CD4-positive, alpha-beta T cell (primary cell): ENCODE data around the gene HYI. TPM values are rescaled to one million over a fixed set of nuclear protein-coding genes. Genes with fewer than 3 reads are reported as not detected.

ENCODE experiments used
- ATAC-seq: fragments of 200-7000 bp; cut with Tn5 transposase; one replicate; pipeline ENCODE4 v1.10.0; 2022; ENCODE audit warnings: mild to moderate bottlenecking; ENCODE audit not compliant: poor library complexity
- CTCF ChIA-PET: fragments of 350-600 bp; sonication (Branson Sonifier 250); formaldehyde crosslinking; loops from one replicate; lab custom pipeline; 2021; ENCODE audit warnings: antibody characterized with exemption, inconsistent platforms; lab: Charles Lee
- POLR2A ChIA-PET: fragments of 350-600 bp; sonication (Branson Sonifier 250); formaldehyde crosslinking; loops from one replicate; lab custom pipeline; 2021; ENCODE audit warnings: antibody characterized with exemption, inconsistent platforms; lab: Charles Lee
- DNase-seq, 14 experiments: peaks; one replicate each; pipeline ENCODE4 v3.0.0-alpha.2; 2013 to 2020; ENCODE audit warnings: mixed read lengths in 2 of 14
- H3K27ac ChIP-seq, 2 donors: one replicate each; pipeline versions ENCODE4 v1.5.1 to v1.7.0; 2013; ENCODE audit warnings: low read length in 2 of 2, low read depth in 1 of 2, mild to moderate bottlenecking in 1 of 2
- H3K27me3 ChIP-seq, 2 experiments: 1 replicate in 1 of 2; 2 replicates in 1 of 2; pipeline versions ENCODE4 v1.6.1 to v1.7.0; 2013; ENCODE audit warnings: low read length in 2 of 2, control low read depth in 1 of 2, mild to moderate bottlenecking in 1 of 2, moderate library complexity in 1 of 2; ENCODE audit not compliant: insufficient read depth in 2 of 2, control insufficient read depth in 1 of 2
- H3K36me3 ChIP-seq: one replicate; pipeline ENCODE4 v1.6.1; 2013; ENCODE audit warnings: low read length, control low read depth; ENCODE audit not compliant: insufficient read depth
- H3K4me1 ChIP-seq: one replicate; pipeline ENCODE4 v1.6.1; 2013; ENCODE audit warnings: low read length, control low read depth; ENCODE audit not compliant: insufficient read depth
- H3K4me3 ChIP-seq: one replicate; pipeline ENCODE4 v1.5.1; 2013; ENCODE audit warnings: mild to moderate bottlenecking, low read length, moderate library complexity
- H3K9me3 ChIP-seq, 2 experiments: 1 replicate in 1 of 2; 2 replicates in 1 of 2; pipeline versions ENCODE4 v1.6.1 to v1.7.0; 2013; ENCODE audit warnings: low read length in 2 of 2, mild to moderate bottlenecking in 2 of 2, control low read depth in 1 of 2, moderate library complexity in 1 of 2; ENCODE audit not compliant: control insufficient read depth in 1 of 2, insufficient read depth in 1 of 2
- H3K27ac Mint-ChIP-seq: one replicate; pipeline ENCODE4 v1.8.0; 2020; ENCODE audit warnings: mixed read lengths
- H3K27me3 Mint-ChIP-seq: one replicate; pipeline ENCODE4 v1.8.0; 2021; ENCODE audit warnings: mixed read lengths
- H3K36me3 Mint-ChIP-seq: one replicate; pipeline ENCODE4 v1.8.0; 2021; ENCODE audit warnings: low read depth, mixed read lengths
- H3K4me1 Mint-ChIP-seq: one replicate; pipeline ENCODE4 v1.8.0; 2021; ENCODE audit warnings: low read depth, mixed read lengths
- H3K4me3 Mint-ChIP-seq: one replicate; pipeline ENCODE4 v1.8.0; 2020; ENCODE audit warnings: mild to moderate bottlenecking, mixed read lengths
- H3K9me3 Mint-ChIP-seq: one replicate; pipeline ENCODE4 v1.8.0; 2020; ENCODE audit warnings: mixed read lengths
- CTCF ChIP-seq: fragments of 200-600 bp; IDR thresholded peaks from one replicate; pipeline ENCODE4 v1.8.0; 2022; ENCODE audit warnings: antibody characterized with exemption, mild to moderate bottlenecking
- intact Hi-C, 2 experiments: fragments of 100-400 bp; cut with DNase I in 1 of 2; cut with micrococcal nuclease in 1 of 2; formaldehyde crosslinking; loops; one replicate each; pipeline versions ENCODE4 v1.15.1 to v1.9.0; 2023 to 2025; cut with DNase I, micrococcal nuclease
- total RNA-seq, 174 experiments: library from RNA in 2 of 174; stranded (reverse) in 2 of 174; gene quantifications; one replicate each; pipeline ENCODE4 v1.2.3 and lab custom pipeline; 2021 to 2026

The HYI gene
- total RNA-seq, 2 experiments from 2014 or later: 26.1 to 31.6 TPM

- no peaks in the 10 kb centered on the region for H3K27me3 ChIP-seq
- no peaks in the 10 kb centered on the region for H3K4me1 ChIP-seq
- POLR2A ChIA-PET: no interaction called here
- Mint-ChIP-seq H3K27ac (no peak overlapping the region), H3K36me3 (peaks cover 4% of the 10 kb centered on the region), H3K27me3 (no peaks in the 10 kb centered on the region), H3K4me3 (no peak overlapping the region), H3K4me1 (no peaks in the 10 kb centered on the region), H3K9me3 (no peaks in the 10 kb centered on the region)
- CTCF ChIA-PET: no interaction called here
- intact Hi-C loops: no loop called here
- no peak overlapping the region for H3K27ac ChIP-seq
- no peak for DNase-seq
- no peaks in the 10 kb centered on the region for H3K9me3 ChIP-seq
- peaks cover 92% of the 10 kb centered on the region for H3K36me3 ChIP-seq
- H3K4me3 ChIP-seq: no peak overlapping the region
- ATAC-seq: no peak
- TF ChIP-seq CTCF: no peak
Observed at GRCh38 chr1:43420874-43421273, 32.9 kb downstream of the HYI start.

GRCh38 chr1:43419627-43420425 lies 33.9 kb downstream of the HYI start:
- Histone ChIP-seq H3K4me3 (no peak overlapping the region), H3K9me3 (no peaks in the 10 kb centered on the region), H3K27me3 (no peaks in the 10 kb centered on the region), H3K36me3 (peaks cover 92% of the 10 kb centered on the region), H3K27ac (no peak overlapping the region), H3K4me1 (no peaks in the 10 kb centered on the region)
- peaks cover 4% of the 10 kb centered on the region for H3K36me3 Mint-ChIP-seq
- DNase-seq (peak in 1 of 14 experiments; percentile 6), ATAC-seq (no peak)
- CTCF ChIA-PET: no interaction called here
- no peak overlapping the region for H3K27ac Mint-ChIP-seq
- intact Hi-C loops: no loop called here
- no peaks in the 10 kb centered on the region for H3K9me3 Mint-ChIP-seq
- H3K27me3 Mint-ChIP-seq: no peaks in the 10 kb centered on the region
- H3K4me3 Mint-ChIP-seq: no peak overlapping the region
- H3K4me1 Mint-ChIP-seq: peaks cover under 1% of the 10 kb centered on the region
- TF ChIP-seq CTCF: no peak
- POLR2A ChIA-PET: no interaction called here

- peaks cover 84% of the 10 kb centered on the region for H3K36me3 ChIP-seq
- CTCF ChIA-PET: interaction anchor here (1.3 kb wide), 1 partner anchor 192 kb away, joined by 4 read pairs; no protein-coding TSS in a partner anchor
- no peak overlapping the region for H3K27ac ChIP-seq
- Mint-ChIP-seq H3K27me3 (no peaks in the 10 kb centered on the region), H3K4me3 (no peak overlapping the region), H3K9me3 (no peaks in the 10 kb centered on the region), H3K36me3 (peaks cover 9% of the 10 kb centered on the region), H3K4me1 (peaks cover 5% of the 10 kb centered on the region), H3K27ac (no peak overlapping the region)
- H3K4me1 ChIP-seq: no peaks in the 10 kb centered on the region
- no peaks in the 10 kb centered on the region for H3K27me3 ChIP-seq
- H3K4me3 ChIP-seq: no peak overlapping the region
- intact Hi-C loops: no loop called here
- ATAC-seq: no peak
- TF ChIP-seq CTCF: no peak
- no peak for DNase-seq
- H3K9me3 ChIP-seq: no peaks in the 10 kb centered on the region
- POLR2A ChIA-PET: no interaction called here
Observed at GRCh38 chr1:43418858-43419257, 34.9 kb downstream of the HYI start.
